Measurements from ENCODE around the gene PHF20. TPM values are rescaled to one million over a fixed set of nuclear protein-coding genes. Genes with fewer than 3 reads are reported as not detected.
"Not testable (repeated sequence)": the region's sequence is repeated elsewhere in the genome, so short reads cannot be mapped to it uniquely, and the experiment has no call there.

The PHF20 gene
- polyA plus RNA-seq, 3 donors from 2014 or later: 92.6 to 140 (median 112) TPM

DNA sequence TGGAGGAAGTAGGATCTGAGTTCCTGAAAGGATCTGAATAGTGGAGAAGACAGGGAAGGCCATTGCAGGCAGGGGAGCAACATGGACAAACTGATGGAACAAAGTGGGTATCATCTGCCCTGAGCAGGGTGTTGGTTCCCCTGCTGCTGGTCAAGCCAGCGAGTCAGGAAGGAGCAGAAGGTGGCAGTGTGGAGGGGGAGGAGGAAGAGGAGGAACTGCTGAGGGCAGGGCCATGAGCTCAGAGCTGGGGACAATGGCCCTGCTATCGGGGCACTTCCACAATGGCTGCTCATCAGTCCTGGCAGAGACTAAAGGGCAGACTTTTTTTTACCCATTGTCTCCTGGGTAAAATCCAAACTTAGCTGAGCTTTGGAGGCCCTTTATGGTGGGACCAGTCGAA is 210.2 kb downstream of the PHF20 start:
- H3K27me3 Mint-ChIP-seq (ENCODE audit: low read depth in 3 of 3): peaks cover 0 to 6% (median 4%) of the 10 kb centered on the region in 3 donors
- H3K4me3 Mint-ChIP-seq: no peak overlapping the region
- H3K4me1 Mint-ChIP-seq: peaks cover 8 to 11% of the 10 kb centered on the region in 2 donors
- no peak for DNase-seq
- no peaks in the 10 kb centered on the region for H3K9me3 Mint-ChIP-seq
- H3K36me3 Mint-ChIP-seq: no peaks in the 10 kb centered on the region
- peak overlapping the region in 1 of 6 donors; percentile 49 for H3K27ac Mint-ChIP-seq

DNA sequence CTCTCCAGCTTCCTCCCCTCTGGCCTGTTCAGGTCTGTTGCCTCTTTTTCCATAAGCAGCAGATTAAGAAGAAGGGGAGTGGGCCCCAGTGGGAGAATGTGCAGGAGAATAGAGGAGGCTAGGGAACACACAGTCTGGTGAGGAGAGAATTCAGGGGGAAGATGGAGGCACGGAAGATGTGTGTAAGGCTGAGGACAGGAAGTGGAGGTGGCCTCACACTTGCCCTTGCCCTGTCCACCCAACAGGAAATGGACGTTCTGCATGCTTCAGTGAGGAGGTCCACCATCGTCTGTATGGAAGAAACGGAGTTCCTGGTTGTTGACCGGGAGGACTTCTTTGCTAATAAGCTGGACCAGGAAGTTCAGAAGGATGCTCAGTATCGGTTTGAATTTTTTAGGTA is 212.6 kb downstream of the PHF20 start:
- no peaks in the 10 kb centered on the region for H3K36me3 Mint-ChIP-seq
- no peak overlapping the region for H3K4me3 Mint-ChIP-seq
- peaks cover 8 to 11% of the 10 kb centered on the region in 2 donors for H3K4me1 Mint-ChIP-seq
- H3K27me3 Mint-ChIP-seq (ENCODE audit: low read depth in 3 of 3): peaks cover 0 to 4% (median 4%) of the 10 kb centered on the region in 3 donors
- no peak for DNase-seq
- peak overlapping the region in 5 of 6 donors; percentile 1 to 77 (median 51) for H3K27ac Mint-ChIP-seq
- no peaks in the 10 kb centered on the region for H3K9me3 Mint-ChIP-seq

DNA sequence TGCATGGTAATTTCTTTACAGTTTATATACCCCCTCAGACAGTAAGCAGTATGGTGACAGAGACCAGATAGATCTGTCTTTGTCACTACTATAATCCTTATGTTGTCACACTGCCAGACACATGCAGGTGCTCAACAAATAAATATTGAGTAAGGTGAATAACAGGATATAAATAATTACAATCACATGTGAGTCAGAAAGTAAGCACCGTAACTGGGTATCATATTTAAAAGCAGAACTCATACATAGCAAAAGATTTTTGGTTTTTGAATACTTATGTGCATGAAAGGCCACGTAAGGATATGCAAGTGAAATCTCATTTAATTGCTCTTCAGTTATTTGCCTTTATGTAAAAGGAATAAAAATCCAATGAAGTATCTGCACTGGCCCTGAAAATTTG is 214.0 kb downstream of the PHF20 start:
- DNase-seq: no peak
- H3K4me3 Mint-ChIP-seq: no peak overlapping the region
- H3K4me1 Mint-ChIP-seq: peaks cover 8 to 11% of the 10 kb centered on the region in 2 donors
- H3K9me3 Mint-ChIP-seq: no peaks in the 10 kb centered on the region
- peaks cover 0 to 7% (median 4%) of the 10 kb centered on the region in 3 donors for H3K27me3 Mint-ChIP-seq (ENCODE audit: low read depth in 3 of 3)
- no peaks in the 10 kb centered on the region for H3K36me3 Mint-ChIP-seq
- no peak overlapping the region for H3K27ac Mint-ChIP-seq

DNA sequence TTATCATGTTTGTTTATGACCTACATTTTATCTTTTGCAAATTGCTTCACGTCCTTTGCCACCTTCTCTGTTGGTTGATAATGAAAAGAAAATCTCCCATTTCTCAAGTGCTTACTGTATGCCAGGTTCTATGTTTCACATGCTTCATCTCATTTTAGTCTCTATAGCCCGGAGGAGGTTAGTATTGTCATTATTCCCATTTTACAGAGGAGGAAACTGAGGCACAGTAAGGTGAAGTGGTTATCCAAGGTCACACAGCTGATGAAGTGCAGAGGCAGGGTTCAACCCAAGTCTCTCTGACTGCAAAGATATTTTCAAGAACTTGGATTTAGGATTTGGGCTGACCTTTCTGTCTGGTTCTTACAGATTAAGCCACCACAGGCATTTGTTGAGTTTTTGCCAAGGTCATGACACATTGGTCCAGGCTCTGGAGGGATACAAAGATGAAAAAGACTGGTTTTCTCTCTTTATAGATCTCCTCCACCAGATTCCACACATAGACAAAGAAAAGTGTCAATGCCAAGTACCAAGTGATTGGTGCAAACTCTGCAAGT is 217.2 kb downstream of the PHF20 start:
- Mint-ChIP-seq H3K9me3 (no peaks in the 10 kb centered on the region), H3K27ac (no peak overlapping the region), H3K4me3 (no peak overlapping the region), H3K36me3 (no peaks in the 10 kb centered on the region), H3K4me1 (peaks cover 10 to 18% of the 10 kb centered on the region in 2 donors), H3K27me3 (ENCODE audit: low read depth in 3 of 3) (peaks cover 0 to 7% (median 3%) of the 10 kb centered on the region in 3 donors)
- no peak for DNase-seq

DNA sequence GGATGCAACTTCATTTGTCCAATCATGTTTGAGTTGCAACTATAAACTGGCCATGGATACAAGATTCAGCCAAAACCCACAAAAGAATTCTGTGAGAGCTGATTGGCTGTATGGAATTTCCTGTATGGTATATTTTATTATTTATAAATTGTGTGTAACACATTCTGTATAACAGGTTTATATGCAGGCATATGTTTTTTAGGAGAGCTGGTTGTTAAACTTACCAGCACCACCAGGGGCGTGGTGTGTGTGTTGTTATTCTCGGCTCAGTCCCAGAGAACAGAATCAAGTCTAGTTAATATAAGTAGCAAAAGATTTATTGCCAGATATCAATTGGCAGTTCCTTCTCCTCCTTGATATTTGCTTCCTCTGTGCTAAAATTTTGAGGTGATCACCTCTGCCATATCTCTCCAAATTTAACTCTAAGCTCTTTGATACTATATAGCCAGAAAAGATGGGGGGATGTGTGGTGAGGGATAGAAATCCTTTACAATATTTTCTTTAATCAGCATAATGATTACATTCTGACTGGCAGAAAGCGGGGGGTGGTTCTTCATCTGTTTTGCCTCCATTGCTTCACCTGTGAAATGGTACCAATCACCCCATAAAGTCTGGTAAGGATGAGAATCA is 219.4 kb downstream of the PHF20 start:
- DNase-seq: no peak
- Mint-ChIP-seq H3K36me3 (no peaks in the 10 kb centered on the region), H3K27ac (no peak overlapping the region), H3K4me1 (peaks cover 4 to 8% of the 10 kb centered on the region in 2 donors), H3K27me3 (ENCODE audit: low read depth in 3 of 3) (peaks cover 0 to 7% (median 3%) of the 10 kb centered on the region in 3 donors), H3K9me3 (no peaks in the 10 kb centered on the region), H3K4me3 (no peak overlapping the region)

DNA sequence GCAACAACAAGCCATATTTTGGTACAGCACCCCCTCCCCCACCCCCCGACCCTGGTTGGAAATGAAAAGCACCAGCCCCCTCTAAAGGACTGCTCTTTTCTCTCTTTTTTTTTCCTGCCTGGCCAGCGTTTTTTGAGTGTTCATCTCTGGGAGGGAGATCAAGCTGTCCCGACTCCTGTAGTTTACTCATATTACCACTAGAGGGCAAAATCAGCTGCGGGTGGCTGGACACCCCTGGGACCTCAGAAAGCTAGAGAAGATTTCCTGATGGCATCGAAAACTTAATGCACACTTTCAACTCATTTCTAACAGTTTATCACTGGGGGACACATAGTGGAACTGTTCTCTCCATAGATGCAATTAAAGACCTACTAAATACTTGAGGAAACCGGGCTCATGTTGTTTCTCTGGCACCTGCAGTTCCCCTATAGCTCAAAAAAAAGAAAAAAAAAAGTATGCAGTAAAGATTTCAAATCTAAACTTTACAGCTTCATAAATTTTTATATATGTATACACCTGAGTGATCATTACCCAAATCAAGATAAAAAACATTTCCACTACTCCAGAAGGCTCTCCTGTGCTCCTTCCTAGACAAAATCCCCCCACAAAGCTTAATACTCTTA is 221.0 kb downstream of the PHF20 start:
- Mint-ChIP-seq H3K27me3 (ENCODE audit: low read depth in 3 of 3) (peaks cover 1 to 3% (median 3%) of the 10 kb centered on the region in 3 donors), H3K36me3 (no peaks in the 10 kb centered on the region), H3K9me3 (no peaks in the 10 kb centered on the region), H3K4me1 (peaks cover 4 to 8% of the 10 kb centered on the region in 2 donors), H3K27ac (no peak overlapping the region), H3K4me3 (peak overlapping the region in 2 of 5 donors; percentile 11 to 43)
- DNase-seq: peak; percentile 46 to 64 (median 57)

DNA sequence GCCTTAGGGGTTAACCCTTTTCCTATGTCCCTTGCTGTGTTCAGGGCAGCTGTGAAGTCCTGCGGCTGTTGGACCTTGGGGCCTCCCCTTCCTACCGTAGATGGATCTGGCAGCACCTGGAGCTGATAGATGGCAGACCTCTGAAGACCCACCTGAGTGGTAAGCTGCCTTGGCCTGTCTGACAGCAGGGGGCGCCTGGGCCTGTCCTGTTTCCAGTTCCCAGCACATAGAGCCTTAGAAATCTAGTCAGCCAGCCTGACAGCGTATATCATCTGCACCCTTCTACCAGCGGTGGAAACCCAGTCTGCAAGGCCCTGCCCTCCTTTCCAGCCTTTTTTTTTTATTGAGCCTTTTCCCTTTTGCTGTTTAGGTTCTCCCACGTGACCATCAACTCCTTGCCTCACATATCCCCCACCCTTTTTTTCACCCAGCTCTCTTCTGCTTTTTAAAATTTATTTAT is 223.2 kb downstream of the PHF20 start:
- H3K27me3 Mint-ChIP-seq (ENCODE audit: low read depth in 3 of 3): peaks cover 0 to 3% (median 1%) of the 10 kb centered on the region in 3 donors
- DNase-seq: peak; percentile 34 to 64 (median 53)
- H3K4me1 Mint-ChIP-seq: peaks cover 4 to 8% of the 10 kb centered on the region in 2 donors
- H3K4me3 Mint-ChIP-seq: no peak overlapping the region
- H3K27ac Mint-ChIP-seq: no peak overlapping the region
- no peaks in the 10 kb centered on the region for H3K36me3 Mint-ChIP-seq
- no peaks in the 10 kb centered on the region for H3K9me3 Mint-ChIP-seq

DNA sequence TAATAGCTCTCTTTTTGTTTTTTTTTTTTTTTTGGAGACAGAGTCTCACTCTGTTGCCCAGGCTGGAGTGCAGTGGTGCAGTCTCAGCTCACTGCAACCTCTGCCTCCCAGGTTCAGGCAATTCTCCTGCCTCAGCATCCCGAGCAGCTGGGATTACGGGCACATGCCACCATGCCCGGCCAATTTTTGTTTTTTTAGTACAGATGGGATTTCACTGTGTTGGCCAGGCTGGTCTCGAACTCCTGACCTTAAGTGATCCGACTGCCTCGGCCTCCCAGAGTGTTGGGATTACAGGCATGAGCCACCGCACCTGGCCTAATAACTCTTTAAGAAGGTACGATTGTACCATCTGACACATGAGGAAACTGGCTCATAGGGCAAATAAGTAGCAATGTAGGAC is 224.7 kb downstream of the PHF20 start:
- H3K9me3 Mint-ChIP-seq; H3K27ac Mint-ChIP-seq; H3K4me1 Mint-ChIP-seq; H3K4me3 Mint-ChIP-seq; H3K36me3 Mint-ChIP-seq; H3K27me3 Mint-ChIP-seq (ENCODE audit: low read depth in 3 of 3); DNase-seq: not testable (repeated sequence)

Other genes starting within 250 kb of the PHF20 start
- not detected for gene C20orf173, start 242.4 kb upstream of the PHF20 start, polyA plus RNA-seq
- 100 to 1,000 TPM; 102 to 169 (median 138) TPM for gene ERGIC3, start 229.9 kb upstream of the PHF20 start, polyA plus RNA-seq
- under 1 TPM in 2 of 3 donors, not detected in 1; 0.56 to 0.89 TPM for gene SPAG4, start 156.2 kb upstream of the PHF20 start, polyA plus RNA-seq
- 100 to 1,000 TPM; 445 to 490 (median 454) TPM for gene CPNE1, start 107.1 kb upstream of the PHF20 start, polyA plus RNA-seq
- gene RBM12, start 107.1 kb upstream of the PHF20 start, polyA plus RNA-seq: 10 to 100 TPM; 14.7 to 32.9 (median 18.7) TPM
- 10 to 100 TPM in 2 of 3 donors, 1 to 10 TPM in 1; 8.1 to 21.3 (median 20.0) TPM for gene NFS1, start 72.7 kb upstream of the PHF20 start, polyA plus RNA-seq
- gene ROMO1, start 72.6 kb upstream of the PHF20 start, polyA plus RNA-seq: 100 to 1,000 TPM; 298 to 612 (median 340) TPM
- 100 to 1,000 TPM; 120 to 203 (median 142) TPM for gene RBM39, start 29.8 kb upstream of the PHF20 start, polyA plus RNA-seq
- gene SCAND1, start 182.5 kb downstream of the PHF20 start, polyA plus RNA-seq: 100 to 1,000 TPM; 177 to 270 (median 215) TPM
- 10 to 100 TPM in 1 of 3 donors, 1 to 10 TPM in 2; 8.2 to 13.7 (median 8.4) TPM for gene CNBD2, start 196.6 kb downstream of the PHF20 start, polyA plus RNA-seq

All from immature natural killer cell (primary cell).